HUES64 (cell line): Measurements from ENCODE around the gene WIPF3.
"Not testable (repeated sequence)": the region's sequence is repeated elsewhere in the genome, so short reads cannot be mapped to it uniquely, and the experiment has no call there.

Source experiments
- H3K27ac ChIP-seq: 2 replicates; pipeline ENCODE4 v1.7.0; 2013; ENCODE audit warnings: low read depth, low read length, inconsistent platforms
- H3K27me3 ChIP-seq: 2 replicates; pipeline ENCODE4 v1.6.1; 2013; ENCODE audit warnings: mild to moderate bottlenecking, low read length; ENCODE audit not compliant: insufficient read depth
- H3K36me3 ChIP-seq: 2 replicates; pipeline ENCODE4 v1.6.1; 2013; ENCODE audit warnings: mild to moderate bottlenecking, low read length; ENCODE audit not compliant: insufficient read depth
- H3K4me1 ChIP-seq: 2 replicates; pipeline ENCODE4 v1.6.1; 2013; ENCODE audit warnings: mild to moderate bottlenecking, low read length, moderate library complexity; ENCODE audit not compliant: insufficient read depth
- H3K4me3 ChIP-seq: 2 replicates; pipeline ENCODE4 v1.5.1; 2013; ENCODE audit warnings: mild to moderate bottlenecking, low read length, moderate library complexity
- H3K9ac ChIP-seq: 2 replicates; pipeline ENCODE4 v1.6.1; 2013; ENCODE audit warnings: mild to moderate bottlenecking, low read depth, low read length
- H3K9me3 ChIP-seq: 2 replicates; pipeline ENCODE4 v1.6.1; 2013; ENCODE audit warnings: low read depth, low read length; ENCODE audit not compliant: insufficient read depth
- WGBS: fragments of 150-250, 120-280 bp; methylation state at CpG from one replicate; pipeline ENCODE4 v1.1.7; 2013; ENCODE audit warnings: missing lambda C conversion rate; 5-methylcytosine and 5-hydroxymethylcytosine counted together

The WIPF3 gene

GRCh38 chr7:29883462-29884398 is 77.4 kb downstream of the WIPF3 start:
- Histone ChIP-seq H3K27me3 (peaks cover 6% of the 10 kb centered on the region; the same call in 1 of the 2 replicates), H3K27ac (no peak overlapping the region), H3K9ac (peak overlapping the region; percentile 61; the same call in 1 of the 2 replicates), H3K36me3 (no peaks in the 10 kb centered on the region), H3K9me3 (no peaks in the 10 kb centered on the region), H3K4me3 (peak overlapping the region; percentile 65), H3K4me1 (peaks cover 24% of the 10 kb centered on the region)
- 13% methylated on average over 35 of the region's 46 CpGs for WGBS

- Histone ChIP-seq H3K9me3 (no peaks in the 10 kb centered on the region), H3K27ac (no peak overlapping the region), H3K4me3 (peak overlapping the region; percentile 65), H3K4me1 (peaks cover 24% of the 10 kb centered on the region), H3K27me3 (peaks cover 6% of the 10 kb centered on the region; the same call in 1 of the 2 replicates), H3K9ac (peak overlapping the region; percentile 54), H3K36me3 (peaks cover 8% of the 10 kb centered on the region)
- WGBS, result 33% methylated on average over 28 of the region's 28 CpGs
Observed at GRCh38 chr7:29884399-29885272, 78.3 kb downstream of the WIPF3 start.

- Histone ChIP-seq H3K9me3 (no peaks in the 10 kb centered on the region), H3K36me3 (peaks cover 11% of the 10 kb centered on the region), H3K4me3 (no peak overlapping the region; the same call in 1 of the 2 replicates), H3K9ac (no peak overlapping the region), H3K4me1 (peaks cover 24% of the 10 kb centered on the region), H3K27me3 (peaks cover 6% of the 10 kb centered on the region; the same call in 1 of the 2 replicates), H3K27ac (no peak overlapping the region)
- WGBS, result 91% methylated on average over 1 of the region's 3 CpGs
Observed at GRCh38 chr7:29885626-29886025, 79.3 kb downstream of the WIPF3 start.

GRCh38 chr7:29886827-29887226 is 80.5 kb downstream of the WIPF3 start:
- peaks cover 11% of the 10 kb centered on the region for H3K36me3 ChIP-seq
- H3K9ac ChIP-seq, result no peak overlapping the region
- H3K27me3 ChIP-seq, result peaks cover 6% of the 10 kb centered on the region; the same call in 1 of the 2 replicates
- no peak overlapping the region for H3K27ac ChIP-seq
- no peaks in the 10 kb centered on the region for H3K9me3 ChIP-seq
- WGBS, result 94% methylated on average over 2 of the region's 2 CpGs
- no peak overlapping the region for H3K4me3 ChIP-seq
- H3K4me1 ChIP-seq, result peaks cover 19% of the 10 kb centered on the region

GRCh38 chr7:29888006-29888405 is 81.7 kb downstream of the WIPF3 start:
- Histone ChIP-seq H3K4me3 (no peak overlapping the region), H3K36me3 (peaks cover 11% of the 10 kb centered on the region), H3K4me1 (peaks cover 7% of the 10 kb centered on the region; the same call in 1 of the 2 replicates), H3K9ac (no peak overlapping the region), H3K9me3 (no peaks in the 10 kb centered on the region), H3K27me3 (0 out of 2 replicates have a peak, but pooled peaks cover 6% of the 10 kb centered on the region), H3K27ac (no peak overlapping the region)
- WGBS, result 92% methylated on average over 7 of the region's 7 CpGs

- Histone ChIP-seq H3K27me3 (no peaks in the 10 kb centered on the region), H3K9ac (no peak overlapping the region), H3K4me3 (no peak overlapping the region), H3K27ac (no peak overlapping the region), H3K9me3 (no peaks in the 10 kb centered on the region), H3K36me3 (peaks cover 11% of the 10 kb centered on the region), H3K4me1 (no peaks in the 10 kb centered on the region)
- WGBS, result 94% methylated on average over 5 of the region's 5 CpGs
Observed at GRCh38 chr7:29889288-29889687, 83.0 kb downstream of the WIPF3 start.

- Histone ChIP-seq H3K4me3 (no peak overlapping the region), H3K9ac (no peak overlapping the region), H3K27ac (no peak overlapping the region), H3K4me1 (no peaks in the 10 kb centered on the region), H3K9me3 (no peaks in the 10 kb centered on the region), H3K27me3 (no peaks in the 10 kb centered on the region), H3K36me3 (peaks cover 11% of the 10 kb centered on the region)
- WGBS, result 97% methylated on average over 4 of the region's 4 CpGs
Observed at GRCh38 chr7:29890251-29890650, 83.9 kb downstream of the WIPF3 start.

- H3K27me3 ChIP-seq, H3K4me1 ChIP-seq, H3K9me3 ChIP-seq, H3K4me3 ChIP-seq, H3K9ac ChIP-seq, H3K27ac ChIP-seq: not testable (repeated sequence)
- WGBS, result 85% methylated on average over 11 of the region's 14 CpGs
- H3K36me3 ChIP-seq, result peaks cover 11% of the 10 kb centered on the region
Observed at GRCh38 chr7:29890786-29891185, 84.5 kb downstream of the WIPF3 start.

GRCh38 chr7:29891766-29892165 is 85.5 kb downstream of the WIPF3 start:
- no peaks in the 10 kb centered on the region for H3K27me3 ChIP-seq
- 93% methylated on average over 4 of the region's 4 CpGs for WGBS
- H3K9ac ChIP-seq, result no peak overlapping the region
- H3K36me3 ChIP-seq, result peaks cover 14% of the 10 kb centered on the region
- no peaks in the 10 kb centered on the region for H3K4me1 ChIP-seq
- peaks cover 3% of the 10 kb centered on the region; the same call in 1 of the 2 replicates for H3K9me3 ChIP-seq
- H3K4me3 ChIP-seq, result no peak overlapping the region
- no peak overlapping the region for H3K27ac ChIP-seq

GRCh38 chr7:29892231-29892630 is 85.9 kb downstream of the WIPF3 start:
- H3K27me3 ChIP-seq, result no peaks in the 10 kb centered on the region

More at GRCh38 chr7:29892231-29892630, 85.9 kb downstream of the WIPF3 start:
- peaks cover 19% of the 10 kb centered on the region for H3K36me3 ChIP-seq
- peaks cover 8% of the 10 kb centered on the region for H3K9me3 ChIP-seq
- H3K9ac ChIP-seq, result no peak overlapping the region
- no peaks in the 10 kb centered on the region for H3K4me1 ChIP-seq
- WGBS, result 91% methylated on average over 5 of the region's 5 CpGs
- no peak overlapping the region for H3K4me3 ChIP-seq
- H3K27ac ChIP-seq, result no peak overlapping the region
